Ovary (tissue), 9 donors: ENCODE results near the gene TEKT1. TPM values are rescaled to one million over a fixed set of nuclear protein-coding genes. Genes with fewer than 3 reads are reported as not detected.

Experiments
- DNase-seq, 5 donors: peaks; one replicate each; pipeline ENCODE4 v3.0.0-alpha.2; 2019 to 2020
- H3K27ac ChIP-seq, 2 donors: fragments of 200-600 bp; one replicate each; pipeline versions ENCODE4 v1.5.1 to v1.8.0; 2019 to 2022
- H3K27me3 ChIP-seq: fragments of 200-600 bp; one replicate; pipeline ENCODE4 v1.8.0; 2022
- H3K36me3 ChIP-seq: fragments of 200-600 bp; sonication (generic); one replicate; pipeline ENCODE4 v1.5.1; 2019
- H3K4me1 ChIP-seq: one replicate; pipeline ENCODE4 v1.8.1; 2013; ENCODE audit warnings: mild to moderate bottlenecking, moderate library complexity; ENCODE audit not compliant: insufficient read depth
- H3K4me3 ChIP-seq: fragments of 200-600 bp; sonication (generic); one replicate; pipeline ENCODE4 v1.5.1; 2017
- H3K9me3 ChIP-seq, 2 donors: fragments of 200-600 bp in 1 of 2; sonication (generic) in 1 of 2; one replicate each; pipeline versions ENCODE4 v1.5.1 to v1.8.1; 2013 to 2019; ENCODE audit warnings: mild to moderate bottlenecking in 1 of 2, moderate library complexity in 1 of 2
- CTCF ChIP-seq, 3 donors: fragments of 450-650 bp in 2 of 3; fragments of 200-600 bp in 1 of 3; IDR thresholded peaks; one replicate each; pipeline versions ENCODE4 v1.5.1 to v1.8.0; 2016 to 2022; ENCODE audit warnings: antibody characterized with exemption in 3 of 3, mild to moderate bottlenecking in 1 of 3
- EP300 ChIP-seq: sonication (generic); formaldehyde crosslinking; IDR thresholded peaks from one replicate; pipeline ENCODE4 v1.6.1; 2017; ENCODE audit warnings: antibody characterized with exemption
- POLR2A ChIP-seq: fragments of 450-650 bp; IDR thresholded peaks from one replicate; pipeline ENCODE4 v1.6.1; 2017; ENCODE audit warnings: antibody characterized with exemption, mild to moderate bottlenecking, moderate library complexity
- WGBS, 3 donors: extraction: QIAGEN DNeasy Blood & Tissue Kit in 1 of 3; methylation state at CpG; one replicate each; pipeline versions ENCODE4 v1.1.5 to v1.1.7; 2013 to 2017; 5-methylcytosine and 5-hydroxymethylcytosine counted together
- intact Hi-C, 4 donors: fragments of 100-400 bp; cut with DNase I; formaldehyde crosslinking; loops; one replicate each; pipeline versions ENCODE4 v1.11.0 to v1.15.1; 2022 to 2023
- polyA plus RNA-seq, 2 donors: library from polyadenylated mRNA; stranded (reverse); fragments of 200-250 nt in 1 of 2; fragments of 350-450 nt in 1 of 2; fragmentation: Illumina TruSeq in 1 of 2; extraction: RNeasy Lipid Tissue Mini Kit (QIAGEN cat#74804) in 1 of 2; gene quantifications; one replicate each; pipeline ENCODE4 v1.2.3, GENCODE V29; 2013 to 2014
- small RNA-seq: library from RNA; depleted of rRNA; stranded (forward); fragments of <200 nt; gene quantifications from one replicate; pipeline ENCODE3, GENCODE V24; 2016
- total RNA-seq, 7 donors: library from RNA; depleted of rRNA in 2 of 7; stranded (reverse); fragments of >200 nt in 2 of 7; fragmentation: NEBNext Ultra II Directional in 3 of 7; extraction: Animal tissue kit (Norgen Biotek cat#: 25700) in 3 of 7; gene quantifications; one replicate each; pipeline versions ENCODE4 v1.1.0 to v1.2.4, GENCODE V29; 2016 to 2023
- donor health status: DM: no; HTN: no; CAD: no; lungs with moderate emphysema.
- donor health status: DM: no; HTN: no; CAD: no.
- donor health status: Bipolar disorder and iron deficiency.
- donor health status: DM: yes; HTN: yes; CAD: no.
- donor health status: DM: no; HTN: no; CAD: no.
- donor health status: DM: yes; HTN: yes; CAD: no.

TEKT1 gene
- total and polyA plus RNA-seq, 9 donors = 0.06 to 19.3 (median 1.5) TPM; not detected in 3

DNA sequence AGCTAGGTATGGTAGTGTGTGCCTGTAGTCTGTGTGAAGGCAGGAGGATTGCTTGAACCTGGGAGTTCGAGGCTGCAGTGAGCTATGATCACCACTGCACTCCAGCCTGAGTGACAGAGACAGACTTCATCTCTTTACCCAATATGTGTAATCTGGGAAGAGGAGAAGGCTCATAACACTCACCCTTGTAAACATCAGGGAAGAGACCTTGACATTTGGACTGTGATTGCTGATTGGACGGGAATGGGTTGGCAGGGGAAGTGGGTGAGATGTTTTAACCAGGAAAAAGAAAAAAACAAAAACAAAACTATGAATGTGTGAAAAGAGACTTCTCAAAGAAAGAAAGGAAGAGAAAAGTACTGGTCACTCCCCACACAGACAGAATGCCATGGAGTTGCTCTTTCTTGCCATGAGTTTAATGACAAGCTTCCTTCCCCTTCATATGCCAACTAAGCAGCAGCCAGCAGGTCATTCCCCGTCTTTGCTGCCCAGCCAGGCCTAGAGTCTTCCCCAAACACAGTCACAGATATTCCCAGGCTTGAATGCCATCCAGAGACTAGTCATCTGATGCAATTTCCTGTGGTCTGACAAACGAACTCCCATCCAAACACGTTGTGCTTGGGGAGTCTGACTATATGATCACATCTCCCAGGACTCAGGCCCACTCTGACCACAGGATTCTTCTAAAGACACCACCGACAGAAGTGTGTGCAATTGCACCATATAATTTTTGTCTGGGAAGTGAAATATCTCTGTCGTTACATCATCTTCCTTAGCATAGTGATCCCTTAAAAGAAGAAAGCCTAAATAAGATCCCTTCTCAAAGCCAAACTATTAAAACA is 79.2 kb downstream of the TEKT1 start:
- intact Hi-C loops = loop anchor here in 1 of 4 donors (10.0 kb wide), 2 partner anchors 87 to 263 kb away; partner anchors contain the start of gene RNASEK

DNA sequence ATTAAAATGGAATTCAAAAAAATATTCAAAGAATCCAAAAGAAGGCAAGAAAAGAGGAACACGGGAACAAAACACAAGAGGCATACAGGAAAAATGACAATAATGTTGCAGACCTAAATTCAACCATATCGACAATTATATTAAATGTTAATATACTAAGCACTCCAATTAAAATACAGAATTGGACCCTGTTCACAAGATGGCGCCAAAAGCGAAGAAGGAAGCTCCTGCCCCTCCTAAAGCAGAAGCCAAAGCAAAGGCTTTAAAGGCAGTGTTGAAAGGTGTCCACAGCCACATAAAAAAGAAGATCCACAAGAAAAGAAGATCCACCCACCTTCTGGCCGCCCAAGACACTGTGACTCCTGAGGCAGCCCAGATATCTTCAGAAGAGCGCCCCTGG is 82.0 kb downstream of the TEKT1 start:
- H3K36me3 ChIP-seq = no peaks in the 10 kb centered on the region
- WGBS, 3 donors = 89 to 95% (median 91%) methylated on average over 6 of the region's 6 CpGs

More for the DNA sequence above, 79.2 kb downstream of the TEKT1 start:
- no peaks in the 10 kb centered on the region for H3K27me3 ChIP-seq
- peaks cover 22% of the 10 kb centered on the region for H3K4me1 ChIP-seq
- H3K27ac ChIP-seq = peak overlapping the region; percentile 67 to 95
- TF ChIP-seq POLR2A (peak; percentile 30), EP300 (peak; percentile 38), CTCF (IDR thresholded peaks at IDR 0.05) (peak in 1 of 3 donors; percentile 12)
- WGBS, 3 donors = 4 to 19% (median 11%) methylated on average over 7 of the region's 7 CpGs
- H3K9me3 ChIP-seq = no peaks in the 10 kb centered on the region
- no peaks in the 10 kb centered on the region for H3K36me3 ChIP-seq
- peak; percentile 50 to 75 (median 62) for DNase-seq
- H3K4me3 ChIP-seq = no peak overlapping the region

GRCh38 chr17:6748617-6749016 is 82.9 kb downstream of the TEKT1 start:
- Histone ChIP-seq H3K4me3 (no peak overlapping the region), H3K27ac (no peak overlapping the region)

More for the DNA sequence above, 82.0 kb downstream of the TEKT1 start:
- Histone ChIP-seq H3K4me1 (peaks cover 18% of the 10 kb centered on the region), H3K9me3 (no peaks in the 10 kb centered on the region), H3K27ac (no peak overlapping the region), H3K4me3 (no peak overlapping the region), H3K27me3 (no peaks in the 10 kb centered on the region)
- TF ChIP-seq CTCF (IDR thresholded peaks at IDR 0.05) (no peak), EP300 (no peak), POLR2A (no peak)
- DNase-seq = no peak
- intact Hi-C loops = no loop called here

More at GRCh38 chr17:6748617-6749016, 82.9 kb downstream of the TEKT1 start:
- Histone ChIP-seq H3K36me3 (no peaks in the 10 kb centered on the region), H3K9me3 (no peaks in the 10 kb centered on the region), H3K4me1 (peaks cover 15% of the 10 kb centered on the region), H3K27me3 (no peaks in the 10 kb centered on the region)
- intact Hi-C loops = no loop called here
- TF ChIP-seq CTCF (IDR thresholded peaks at IDR 0.05) (no peak), EP300 (no peak), POLR2A (no peak)
- no peak for DNase-seq

Small RNA genes within 50 kb of the gene (small RNA-seq; reads per million reads assigned to genes)
- gene AC004706.2 = not detected

Other genes starting within 250 kb of the TEKT1 start
- gene KIAA0753, start 191.0 kb downstream of the TEKT1 start, total RNA-seq = 10 to 100 TPM; 14.4 to 32.3 (median 20.3) TPM
- 10 to 100 TPM; 12.1 to 15.4 TPM for gene KIAA0753, start 191.0 kb downstream of the TEKT1 start, polyA plus RNA-seq
- gene TXNDC17, start 190.7 kb downstream of the TEKT1 start, total RNA-seq = 100 to 1,000 TPM in 2 of 7 donors, 10 to 100 TPM in 5; 19.0 to 104 (median 36.1) TPM
- 10 to 100 TPM; 44.9 to 61.9 TPM for gene TXNDC17, start 190.7 kb downstream of the TEKT1 start, polyA plus RNA-seq
- gene MED31, start 180.1 kb downstream of the TEKT1 start, total RNA-seq = 10 to 100 TPM; 15.0 to 21.9 (median 19.0) TPM
- gene MED31, start 180.1 kb downstream of the TEKT1 start, polyA plus RNA-seq = 10 to 100 TPM; 15.2 to 17.1 TPM
- 1 to 10 TPM in 6 of 7 donors, under 1 TPM in 1; 0.81 to 2.1 (median 1.6) TPM for gene C17orf100, start 180.0 kb downstream of the TEKT1 start, total RNA-seq
- 1 to 10 TPM; 1.2 to 2.0 TPM for gene C17orf100, start 180.0 kb downstream of the TEKT1 start, polyA plus RNA-seq
- 1 to 10 TPM in 5 of 7 donors, under 1 TPM in 2; 0.57 to 2.6 (median 1.5) TPM for gene SLC13A5, start 118.4 kb downstream of the TEKT1 start, total RNA-seq
- gene SLC13A5, start 118.4 kb downstream of the TEKT1 start, polyA plus RNA-seq = under 1 TPM; 0.45 to 0.94 TPM
- gene XAF1, start 75.7 kb downstream of the TEKT1 start, total RNA-seq = 100 to 1,000 TPM in 2 of 7 donors, 10 to 100 TPM in 5; 33.3 to 111 (median 64.8) TPM
- 100 to 1,000 TPM in 1 of 2 donors, 10 to 100 TPM in 1; 81.4 to 105 TPM for gene XAF1, start 75.7 kb downstream of the TEKT1 start, polyA plus RNA-seq
- 1 to 10 TPM in 3 of 7 donors, under 1 TPM in 4; 0.11 to 2.4 (median 0.81) TPM for gene FBXO39, start 55.5 kb downstream of the TEKT1 start, total RNA-seq
- 1 to 10 TPM in 1 of 2 donors, under 1 TPM in 1; 0.88 to 1.2 TPM for gene FBXO39, start 55.5 kb downstream of the TEKT1 start, polyA plus RNA-seq
- gene ALOX12, start 164.3 kb upstream of the TEKT1 start, total RNA-seq = under 1 TPM in 3 of 7 donors, not detected in 4; 0.51 to 0.74 (median 0.62) TPM
- under 1 TPM in 1 of 2 donors, not detected in 1; 0.05 TPM for gene ALOX12, start 164.3 kb upstream of the TEKT1 start, polyA plus RNA-seq
- 100 to 1,000 TPM in 6 of 7 donors, 10 to 100 TPM in 1; 80.1 to 211 (median 179) TPM for gene RNASEK, start 180.9 kb upstream of the TEKT1 start, total RNA-seq
- gene RNASEK, start 180.9 kb upstream of the TEKT1 start, polyA plus RNA-seq = 100 to 1,000 TPM; 192 to 295 TPM
- 10 to 100 TPM in 1 of 7 donors, 1 to 10 TPM in 4, under 1 TPM in 2; 0.46 to 13.9 (median 3.5) TPM for gene BCL6B, start 191.3 kb upstream of the TEKT1 start, total RNA-seq
- 10 to 100 TPM in 1 of 2 donors, 1 to 10 TPM in 1; 6.2 to 13.7 TPM for gene BCL6B, start 191.3 kb upstream of the TEKT1 start, polyA plus RNA-seq
- 1 to 10 TPM in 4 of 7 donors, under 1 TPM in 3; 0.12 to 2.8 (median 1.2) TPM for gene SLC16A13, start 204.3 kb upstream of the TEKT1 start, total RNA-seq
- gene SLC16A13, start 204.3 kb upstream of the TEKT1 start, polyA plus RNA-seq = 1 to 10 TPM; 1.2 TPM
- 10 to 100 TPM in 1 of 7 donors, 1 to 10 TPM in 5, not detected in 1; 1.2 to 14.4 (median 2.9) TPM for gene SLC16A11, start 212.4 kb upstream of the TEKT1 start, total RNA-seq
- gene SLC16A11, start 212.4 kb upstream of the TEKT1 start, polyA plus RNA-seq = 1 to 10 TPM in 1 of 2 donors, not detected in 1; 3.9 TPM
- 1 to 10 TPM in 6 of 7 donors, under 1 TPM in 1; 0.98 to 2.9 (median 2.2) TPM for gene CLEC10A, start 248.5 kb upstream of the TEKT1 start, total RNA-seq
- gene CLEC10A, start 248.5 kb upstream of the TEKT1 start, polyA plus RNA-seq = 1 to 10 TPM; 3.5 to 9.4 TPM